ENCODE data around the gene SYNE2.

- TF ChIP-seq CTCF (conservative IDR thresholded peaks at IDR 0.05; ENCODE audit: low read length), result no peak
- TF ChIP-seq EZH2phosphoT487 (IDR thresholded peaks at IDR 0.05; ENCODE audit: borderline replicate concordance, low read depth, low read length), result no peak
These were observed 341.0 kb downstream of the SYNE2 start for GRCh38 chr14:64193821-64194220.
